Gastroesophageal sphincter (tissue), 3 donors: Measurements from ENCODE around the gene DUS4L.

Experiments
- EP300 ChIP-seq: sonication (generic); formaldehyde crosslinking; IDR thresholded peaks from one replicate; pipeline ENCODE4 v1.6.1; 2017; ENCODE audit warnings: antibody characterized with exemption, mild to moderate bottlenecking
- POLR2A ChIP-seq, 2 donors: fragments of 450-650 bp; IDR thresholded peaks; one replicate each; pipeline ENCODE4 v1.6.1; 2017; ENCODE audit warnings: antibody characterized with exemption in 2 of 2, mild to moderate bottlenecking in 2 of 2, moderate library complexity in 1 of 2
- POLR2AphosphoS5 ChIP-seq: sonication (generic); formaldehyde crosslinking; IDR thresholded peaks from one replicate; pipeline ENCODE4 v1.6.1; 2017; ENCODE audit warnings: antibody characterized with exemption
- TF ChIP-seq, protein P1 (sequence below), 4 experiments: fragments of 200-600 bp in 2 of 4; fragments of 450-650 bp in 2 of 4; sonication (generic) in 1 of 4; IDR thresholded peaks; one replicate each; pipeline ENCODE4 v1.5.1; 2017 to 2019; ENCODE audit warnings: antibody characterized with exemption in 4 of 4, mild to moderate bottlenecking in 2 of 4, moderate library complexity in 2 of 4

DNA sequence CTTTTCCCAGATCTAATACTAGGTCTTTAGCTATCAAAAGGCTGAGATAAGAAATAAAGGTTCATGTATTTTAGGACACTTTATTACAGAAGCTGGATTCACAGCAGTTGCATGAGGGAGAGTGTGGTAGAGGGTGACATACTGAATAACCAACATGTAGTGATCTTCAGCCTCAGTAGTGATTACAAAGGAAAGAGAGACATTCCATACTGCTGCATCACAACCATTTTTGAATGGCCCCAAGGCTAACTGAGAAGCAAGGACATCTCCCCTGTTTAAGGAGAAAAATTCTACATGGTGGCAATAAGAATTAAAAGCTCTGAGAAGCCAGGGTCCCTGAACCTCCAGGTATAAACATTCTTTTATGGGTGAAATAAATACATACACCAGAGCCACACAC, 35.3 kb upstream of the DUS4L start:
- no peak for TF ChIP-seq POLR2A (IDR thresholded peaks at IDR 0.05)
- TF ChIP-seq POLR2AphosphoS5: no peak
- TF ChIP-seq EP300: no peak
- TF ChIP-seq, protein P1, sequence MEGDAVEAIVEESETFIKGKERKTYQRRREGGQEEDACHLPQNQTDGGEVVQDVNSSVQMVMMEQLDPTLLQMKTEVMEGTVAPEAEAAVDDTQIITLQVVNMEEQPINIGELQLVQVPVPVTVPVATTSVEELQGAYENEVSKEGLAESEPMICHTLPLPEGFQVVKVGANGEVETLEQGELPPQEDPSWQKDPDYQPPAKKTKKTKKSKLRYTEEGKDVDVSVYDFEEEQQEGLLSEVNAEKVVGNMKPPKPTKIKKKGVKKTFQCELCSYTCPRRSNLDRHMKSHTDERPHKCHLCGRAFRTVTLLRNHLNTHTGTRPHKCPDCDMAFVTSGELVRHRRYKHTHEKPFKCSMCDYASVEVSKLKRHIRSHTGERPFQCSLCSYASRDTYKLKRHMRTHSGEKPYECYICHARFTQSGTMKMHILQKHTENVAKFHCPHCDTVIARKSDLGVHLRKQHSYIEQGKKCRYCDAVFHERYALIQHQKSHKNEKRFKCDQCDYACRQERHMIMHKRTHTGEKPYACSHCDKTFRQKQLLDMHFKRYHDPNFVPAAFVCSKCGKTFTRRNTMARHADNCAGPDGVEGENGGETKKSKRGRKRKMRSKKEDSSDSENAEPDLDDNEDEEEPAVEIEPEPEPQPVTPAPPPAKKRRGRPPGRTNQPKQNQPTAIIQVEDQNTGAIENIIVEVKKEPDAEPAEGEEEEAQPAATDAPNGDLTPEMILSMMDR (IDR thresholded peaks at IDR 0.05): no peak
